SK-N-MC (cell line): ENCODE measurements around the gene NHSL1.

Experiments
- EZH2 ChIP-seq: fragments of 200-600 bp; sonication (generic); IDR thresholded peaks from one replicate; pipeline ENCODE4 v1.6.1; 2017; ENCODE audit warnings: antibody characterized with exemption
- POLR2AphosphoS5 ChIP-seq: IDR thresholded peaks from 2 replicates; pipeline ENCODE4 v1.6.1; 2012; ENCODE audit warnings: mild to moderate bottlenecking, low read depth, low read length, borderline replicate concordance

GRCh38 chr6:138427701-138428100, 71.6 kb downstream of the NHSL1 start:
- TF ChIP-seq EZH2, result no peak
- TF ChIP-seq POLR2AphosphoS5, result no peak
